Neural cell (in vitro differentiated cells): Measurements from ENCODE around the gene N4BP2. TPM values are rescaled to one million over a fixed set of nuclear protein-coding genes. Genes with fewer than 3 reads are reported as not detected.

ENCODE experiments used
- H2AFZ ChIP-seq: fragments of 200-600, 300-800 bp; sonication (generic), shearing (Covaris generic); 2 replicates; pipeline ENCODE4 v1.6.0; 2014; ENCODE audit warnings: low read depth, mild to moderate bottlenecking, antibody characterized with exemption, low read length, moderate library complexity
- H3F3A ChIP-seq: fragments of 200-600 bp; shearing (Covaris generic); 2 replicates; pipeline ENCODE4 v1.6.1; 2016; ENCODE audit warnings: mild to moderate bottlenecking, moderate library complexity, mixed read lengths, antibody characterized with exemption, low read length; ENCODE audit not compliant: insufficient read depth, poor library complexity, severe bottlenecking
- H3K27ac ChIP-seq: fragments of 200-600, 300-800 bp; sonication (generic), shearing (Covaris generic); 2 replicates; pipeline ENCODE4 v1.5.1; 2014; ENCODE audit warnings: mild to moderate bottlenecking, low read length, moderate library complexity
- H3K27me3 ChIP-seq: fragments of 300-800, 200-600 bp; sonication (generic), shearing (Covaris generic); 2 replicates; pipeline ENCODE4 v1.6.0; 2014; ENCODE audit warnings: mild to moderate bottlenecking, low read depth, low read length, moderate library complexity; ENCODE audit not compliant: insufficient read depth
- H3K36me3 ChIP-seq: fragments of 300-800, 200-600 bp; sonication (generic), shearing (Covaris generic); 2 replicates; pipeline ENCODE4 v1.5.1; 2014; ENCODE audit warnings: mild to moderate bottlenecking, antibody characterized with exemption, low read length, moderate library complexity; ENCODE audit not compliant: insufficient read depth
- H3K4me2 ChIP-seq: fragments of 300-800, 200-600 bp; sonication (generic), shearing (Covaris generic); 2 replicates; pipeline ENCODE4 v1.6.0; 2014; ENCODE audit warnings: mild to moderate bottlenecking, low read length
- H3K4me3 ChIP-seq: fragments of 300-800, 200-600 bp; sonication (generic), shearing (Covaris generic); 2 replicates; pipeline ENCODE4 v1.5.1; 2014; ENCODE audit warnings: mild to moderate bottlenecking, low read length, moderate library complexity
- H3K79me2 ChIP-seq: fragments of 200-600 bp; shearing (Covaris generic); replicated peaks from 2 replicates; pipeline ENCODE4 v1.6.0; 2014; ENCODE audit warnings: mild to moderate bottlenecking, low read length, moderate library complexity; ENCODE audit not compliant: insufficient read depth
- H3K9ac ChIP-seq: fragments of 300-800, 200-600 bp; sonication (generic), shearing (Covaris generic); 2 replicates; pipeline ENCODE4 v1.6.1; 2016; ENCODE audit warnings: mild to moderate bottlenecking, low read length, mixed read lengths
- H3K9me2 ChIP-seq: fragments of 200-600 bp; shearing (Covaris generic); 2 replicates; pipeline ENCODE4 v1.6.1; 2016; ENCODE audit warnings: mild to moderate bottlenecking, low read length, mixed read lengths; ENCODE audit not compliant: insufficient read depth
- H3K9me3 ChIP-seq: fragments of 200-600, 300-800 bp; sonication (generic), shearing (Covaris generic); 2 replicates; pipeline ENCODE4 v1.6.1; 2016; ENCODE audit warnings: mild to moderate bottlenecking, mixed run types, low read length, moderate library complexity, mixed read lengths
- H4K20me1 ChIP-seq: fragments of 200-600 bp; shearing (Covaris generic); 2 replicates; pipeline ENCODE4 v1.6.1; 2016; ENCODE audit warnings: mild to moderate bottlenecking, mixed run types; ENCODE audit not compliant: insufficient read depth
- EP300 ChIP-seq: fragments of 450-650 bp; conservative IDR thresholded peaks from 2 replicates; pipeline ENCODE4 v1.6.1; 2014; ENCODE audit warnings: antibody characterized with exemption, mild to moderate bottlenecking, moderate library complexity; ENCODE audit not compliant: poor library complexity, severe bottlenecking
- EZH2 ChIP-seq: fragments of 200-600, 300-800 bp; shearing (Covaris generic), sonication (generic); IDR thresholded peaks from 2 replicates; pipeline ENCODE4 v1.6.1; 2014; ENCODE audit warnings: antibody characterized with exemption, low read length, borderline replicate concordance, mild to moderate bottlenecking; ENCODE audit not compliant: insufficient read depth, poor library complexity, severe bottlenecking
- MXI1 ChIP-seq: fragments of 450-650 bp; conservative IDR thresholded peaks from 2 replicates; pipeline ENCODE4 v1.6.1; 2014; ENCODE audit warnings: antibody characterized with exemption, mild to moderate bottlenecking; ENCODE audit not compliant: poor library complexity, severe bottlenecking
- POLR2AphosphoS5 ChIP-seq: IDR thresholded peaks from 2 replicates; pipeline ENCODE4 v1.6.1; 2012
- RAD21 ChIP-seq: fragments of 450-650 bp; conservative IDR thresholded peaks from 2 replicates; pipeline ENCODE4 v1.6.1; 2014; ENCODE audit warnings: antibody characterized with exemption, mild to moderate bottlenecking, moderate library complexity
- SMC3 ChIP-seq: fragments of 450-650 bp; conservative IDR thresholded peaks from 2 replicates; pipeline ENCODE4 v1.6.1; 2014; ENCODE audit warnings: antibody characterized with exemption, mild to moderate bottlenecking, moderate library complexity; ENCODE audit not compliant: poor library complexity
- TAF1 ChIP-seq: IDR thresholded peaks from 2 replicates; pipeline ENCODE4 v1.6.1; 2012; ENCODE audit warnings: low read depth
- polyA plus RNA-seq: library from polyadenylated mRNA; depleted of rRNA; stranded (reverse); fragments of >200 nt; gene quantifications from 2 replicates; pipeline ENCODE4 v1.2.3, GENCODE V29; 2014
- TF ChIP-seq, protein P1 (sequence below): IDR thresholded peaks from 2 replicates; pipeline ENCODE4 v1.6.1; 2012; ENCODE audit warnings: borderline replicate concordance
- TF ChIP-seq, protein P2 (sequence below): fragments of 450-650 bp; IDR thresholded peaks from 2 replicates; pipeline ENCODE4 v1.5.1; 2014; ENCODE audit warnings: antibody characterized with exemption, mild to moderate bottlenecking, moderate library complexity; ENCODE audit not compliant: poor library complexity, severe bottlenecking

The N4BP2 gene
- polyA plus RNA-seq, 1 donor from 2014 or later, result 28.1 TPM

DNA sequence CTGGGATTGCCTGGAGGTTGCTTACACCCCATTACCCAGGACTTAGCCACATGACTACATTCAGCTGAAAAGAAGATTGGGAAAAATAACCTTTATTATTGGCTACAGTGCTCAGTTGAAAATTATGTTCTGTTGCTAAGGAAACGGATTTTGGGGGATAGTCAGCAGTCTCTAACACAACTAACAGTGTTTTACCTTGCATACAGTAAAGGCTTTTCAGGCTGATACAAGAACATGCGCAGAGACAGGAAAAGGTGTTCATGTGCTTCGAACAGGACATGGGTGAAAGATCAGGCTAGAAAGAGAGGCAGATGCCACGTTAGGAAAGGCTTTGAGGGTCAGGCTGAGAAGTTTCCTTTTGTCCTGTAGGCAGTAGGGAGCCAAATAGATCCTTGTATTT, 125.4 kb downstream of the N4BP2 start:
- H3K4me2 ChIP-seq, result no peak overlapping the region
- no peaks in the 10 kb centered on the region for H3K79me2 ChIP-seq
- no peaks in the 10 kb centered on the region for H4K20me1 ChIP-seq
- no peak overlapping the region for H3K4me3 ChIP-seq
- H3K9me2 ChIP-seq, result no peaks in the 10 kb centered on the region
- H3F3A ChIP-seq, result no peaks in the 10 kb centered on the region
- H3K36me3 ChIP-seq, result no peaks in the 10 kb centered on the region
- no peak for TF ChIP-seq TAF1
- TF ChIP-seq, protein P1, sequence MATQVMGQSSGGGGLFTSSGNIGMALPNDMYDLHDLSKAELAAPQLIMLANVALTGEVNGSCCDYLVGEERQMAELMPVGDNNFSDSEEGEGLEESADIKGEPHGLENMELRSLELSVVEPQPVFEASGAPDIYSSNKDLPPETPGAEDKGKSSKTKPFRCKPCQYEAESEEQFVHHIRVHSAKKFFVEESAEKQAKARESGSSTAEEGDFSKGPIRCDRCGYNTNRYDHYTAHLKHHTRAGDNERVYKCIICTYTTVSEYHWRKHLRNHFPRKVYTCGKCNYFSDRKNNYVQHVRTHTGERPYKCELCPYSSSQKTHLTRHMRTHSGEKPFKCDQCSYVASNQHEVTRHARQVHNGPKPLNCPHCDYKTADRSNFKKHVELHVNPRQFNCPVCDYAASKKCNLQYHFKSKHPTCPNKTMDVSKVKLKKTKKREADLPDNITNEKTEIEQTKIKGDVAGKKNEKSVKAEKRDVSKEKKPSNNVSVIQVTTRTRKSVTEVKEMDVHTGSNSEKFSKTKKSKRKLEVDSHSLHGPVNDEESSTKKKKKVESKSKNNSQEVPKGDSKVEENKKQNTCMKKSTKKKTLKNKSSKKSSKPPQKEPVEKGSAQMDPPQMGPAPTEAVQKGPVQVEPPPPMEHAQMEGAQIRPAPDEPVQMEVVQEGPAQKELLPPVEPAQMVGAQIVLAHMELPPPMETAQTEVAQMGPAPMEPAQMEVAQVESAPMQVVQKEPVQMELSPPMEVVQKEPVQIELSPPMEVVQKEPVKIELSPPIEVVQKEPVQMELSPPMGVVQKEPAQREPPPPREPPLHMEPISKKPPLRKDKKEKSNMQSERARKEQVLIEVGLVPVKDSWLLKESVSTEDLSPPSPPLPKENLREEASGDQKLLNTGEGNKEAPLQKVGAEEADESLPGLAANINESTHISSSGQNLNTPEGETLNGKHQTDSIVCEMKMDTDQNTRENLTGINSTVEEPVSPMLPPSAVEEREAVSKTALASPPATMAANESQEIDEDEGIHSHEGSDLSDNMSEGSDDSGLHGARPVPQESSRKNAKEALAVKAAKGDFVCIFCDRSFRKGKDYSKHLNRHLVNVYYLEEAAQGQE, result no peak
- no peak for TF ChIP-seq EZH2
- no peak for TF ChIP-seq RAD21
- TF ChIP-seq POLR2AphosphoS5, result no peak
- no peak for TF ChIP-seq EP300
- no peak for TF ChIP-seq MXI1
- TF ChIP-seq SMC3, result no peak
- no peak overlapping the region for H3K27ac ChIP-seq
- no peak overlapping the region for H2AFZ ChIP-seq
- H3K9me3 ChIP-seq, result no peaks in the 10 kb centered on the region
- no peak overlapping the region for H3K9ac ChIP-seq
- H3K27me3 ChIP-seq, result no peaks in the 10 kb centered on the region

DNA sequence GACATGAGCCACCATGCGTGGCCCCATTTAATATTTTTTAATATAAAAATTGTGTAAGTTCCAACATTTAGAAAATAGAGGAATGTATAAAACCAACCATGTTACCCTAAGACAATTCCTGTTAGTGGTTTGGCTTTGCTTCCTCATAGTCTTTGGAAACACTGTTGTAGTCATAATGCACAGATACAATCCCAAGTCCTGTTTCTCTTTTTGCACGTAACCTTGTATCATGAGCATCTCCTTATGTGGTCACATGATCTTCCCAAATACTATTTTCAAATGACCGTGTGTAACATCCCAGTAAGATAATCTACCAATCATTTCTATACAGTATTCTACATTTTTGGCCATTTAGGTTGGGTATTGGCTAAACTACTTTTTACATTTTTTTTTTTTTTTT, 126.3 kb downstream of the N4BP2 start:
- no peaks in the 10 kb centered on the region for H3K79me2 ChIP-seq
- no peaks in the 10 kb centered on the region for H3K9me2 ChIP-seq
- no peaks in the 10 kb centered on the region for H3K36me3 ChIP-seq
- no peak overlapping the region for H2AFZ ChIP-seq
- no peaks in the 10 kb centered on the region for H4K20me1 ChIP-seq
- no peak for TF ChIP-seq SMC3
- TF ChIP-seq, protein P2, sequence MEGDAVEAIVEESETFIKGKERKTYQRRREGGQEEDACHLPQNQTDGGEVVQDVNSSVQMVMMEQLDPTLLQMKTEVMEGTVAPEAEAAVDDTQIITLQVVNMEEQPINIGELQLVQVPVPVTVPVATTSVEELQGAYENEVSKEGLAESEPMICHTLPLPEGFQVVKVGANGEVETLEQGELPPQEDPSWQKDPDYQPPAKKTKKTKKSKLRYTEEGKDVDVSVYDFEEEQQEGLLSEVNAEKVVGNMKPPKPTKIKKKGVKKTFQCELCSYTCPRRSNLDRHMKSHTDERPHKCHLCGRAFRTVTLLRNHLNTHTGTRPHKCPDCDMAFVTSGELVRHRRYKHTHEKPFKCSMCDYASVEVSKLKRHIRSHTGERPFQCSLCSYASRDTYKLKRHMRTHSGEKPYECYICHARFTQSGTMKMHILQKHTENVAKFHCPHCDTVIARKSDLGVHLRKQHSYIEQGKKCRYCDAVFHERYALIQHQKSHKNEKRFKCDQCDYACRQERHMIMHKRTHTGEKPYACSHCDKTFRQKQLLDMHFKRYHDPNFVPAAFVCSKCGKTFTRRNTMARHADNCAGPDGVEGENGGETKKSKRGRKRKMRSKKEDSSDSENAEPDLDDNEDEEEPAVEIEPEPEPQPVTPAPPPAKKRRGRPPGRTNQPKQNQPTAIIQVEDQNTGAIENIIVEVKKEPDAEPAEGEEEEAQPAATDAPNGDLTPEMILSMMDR, result no peak
- no peak for TF ChIP-seq EZH2
- no peak for TF ChIP-seq RAD21
- no peak for TF ChIP-seq TAF1
- no peak for TF ChIP-seq POLR2AphosphoS5
- no peak for TF ChIP-seq EP300
- no peak for TF ChIP-seq MXI1
- TF ChIP-seq, protein P1, result no peak
- no peaks in the 10 kb centered on the region for H3F3A ChIP-seq
- no peak overlapping the region for H3K4me3 ChIP-seq
- H3K27me3 ChIP-seq, result no peaks in the 10 kb centered on the region
- no peak overlapping the region for H3K27ac ChIP-seq
- no peaks in the 10 kb centered on the region for H3K9me3 ChIP-seq
- H3K4me2 ChIP-seq, result no peak overlapping the region
- no peak overlapping the region for H3K9ac ChIP-seq
